ENCODE results near the gene ADAM23. TPM values are rescaled to one million over a fixed set of nuclear protein-coding genes. Genes with fewer than 3 reads are reported as not detected.

ADAM23 gene
- total RNA-seq, 1 donor: under 0.01 TPM

GRCh38 chr2:206639636-206640035 lies 196.3 kb downstream of the ADAM23 start:
- H3K4me2 ChIP-seq (ENCODE audit: insufficient read depth, low read length): no peak overlapping the region
- no peak overlapping the region for H3K4me3 ChIP-seq (ENCODE audit: insufficient read depth, low read length)
- no peaks in the 10 kb centered on the region for H3K4me1 ChIP-seq (ENCODE audit: insufficient read depth, low read length)
- no peak for TF ChIP-seq CTCF (IDR thresholded peaks at IDR 0.05; ENCODE audit: extremely low read depth, low read depth, low read length)
- no peaks in the 10 kb centered on the region for H3K36me3 ChIP-seq (ENCODE audit: insufficient read depth, low read length)
- no peaks in the 10 kb centered on the region for H3K9me3 ChIP-seq (ENCODE audit: low read depth, low read length)
- DNase-seq (ENCODE audit: insufficient read length, low spot score, missing footprints): no peak
- H2AFZ ChIP-seq (ENCODE audit: low read length): no peak overlapping the region
- H3K79me2 ChIP-seq (ENCODE audit: insufficient read depth, low read length): no peaks in the 10 kb centered on the region
- no peak overlapping the region for H3K27ac ChIP-seq (ENCODE audit: low read depth, low read length)
- H3K27me3 ChIP-seq (ENCODE audit: insufficient read depth, low read length): peaks cover 12% of the 10 kb centered on the region
- no peaks in the 10 kb centered on the region for H4K20me1 ChIP-seq (ENCODE audit: insufficient read depth, low read length)

GRCh38 chr2:206641226-206641625 lies 197.9 kb downstream of the ADAM23 start:
- TF ChIP-seq CTCF (IDR thresholded peaks at IDR 0.05; ENCODE audit: extremely low read depth, low read depth, low read length): no peak
- peaks cover 12% of the 10 kb centered on the region for H3K27me3 ChIP-seq (ENCODE audit: insufficient read depth, low read length)

GRCh38 chr2:206642075-206643025 lies 199.0 kb downstream of the ADAM23 start, which contains the start of gene FAM237A:
Gene FAM237A, plus strand, starts transcription at chr2:206642487. Its CDS starts 1,750 bp downstream, at chr2:206644237.
- H4K20me1 ChIP-seq (ENCODE audit: insufficient read depth, low read length): no peaks in the 10 kb centered on the region
- H3K27me3 ChIP-seq (ENCODE audit: insufficient read depth, low read length): peaks cover 12% of the 10 kb centered on the region
- no peak within 1 kb of the TSS for H3K27ac ChIP-seq (ENCODE audit: low read depth, low read length)
- no peaks in the 10 kb centered on the region for H3K36me3 ChIP-seq (ENCODE audit: insufficient read depth, low read length)
- no peak within 1 kb of the TSS for H2AFZ ChIP-seq (ENCODE audit: low read length)
- H3K4me2 ChIP-seq (ENCODE audit: insufficient read depth, low read length): no peak within 1 kb of the TSS
- H3K9me3 ChIP-seq (ENCODE audit: low read depth, low read length): no peaks in the 10 kb centered on the region
- no peaks in the 10 kb centered on the region for H3K79me2 ChIP-seq (ENCODE audit: insufficient read depth, low read length)
- no peaks in the 10 kb centered on the region for H3K4me1 ChIP-seq (ENCODE audit: insufficient read depth, low read length)
- H3K4me3 ChIP-seq (ENCODE audit: insufficient read depth, low read length): no peak within 1 kb of the TSS
- DNase-seq (ENCODE audit: insufficient read length, low spot score, missing footprints): peak; percentile 80
- no peak for TF ChIP-seq CTCF (IDR thresholded peaks at IDR 0.05; ENCODE audit: extremely low read depth, low read depth, low read length)

More at GRCh38 chr2:206641226-206641625, 197.9 kb downstream of the ADAM23 start:
- peak; percentile 41 for DNase-seq (ENCODE audit: insufficient read length, low spot score, missing footprints)
- Histone ChIP-seq H3K9me3 (ENCODE audit: low read depth, low read length) (no peaks in the 10 kb centered on the region), H3K27ac (ENCODE audit: low read depth, low read length) (no peak overlapping the region), H3K4me2 (ENCODE audit: insufficient read depth, low read length) (no peak overlapping the region), H3K4me3 (ENCODE audit: insufficient read depth, low read length) (no peak overlapping the region), H3K36me3 (ENCODE audit: insufficient read depth, low read length) (no peaks in the 10 kb centered on the region), H4K20me1 (ENCODE audit: insufficient read depth, low read length) (no peaks in the 10 kb centered on the region), H3K4me1 (ENCODE audit: insufficient read depth, low read length) (no peaks in the 10 kb centered on the region), H3K79me2 (ENCODE audit: insufficient read depth, low read length) (no peaks in the 10 kb centered on the region), H2AFZ (ENCODE audit: low read length) (no peak overlapping the region)

- no peaks in the 10 kb centered on the region for H3K79me2 ChIP-seq (ENCODE audit: insufficient read depth, low read length)
- no peak overlapping the region for H3K4me2 ChIP-seq (ENCODE audit: insufficient read depth, low read length)
- no peaks in the 10 kb centered on the region for H3K36me3 ChIP-seq (ENCODE audit: insufficient read depth, low read length)
- DNase-seq (ENCODE audit: insufficient read length, low spot score, missing footprints): no peak
- H2AFZ ChIP-seq (ENCODE audit: low read length): no peak overlapping the region
- no peaks in the 10 kb centered on the region for H3K9me3 ChIP-seq (ENCODE audit: low read depth, low read length)
- no peak for TF ChIP-seq CTCF (IDR thresholded peaks at IDR 0.05; ENCODE audit: extremely low read depth, low read depth, low read length)
- no peaks in the 10 kb centered on the region for H3K4me1 ChIP-seq (ENCODE audit: insufficient read depth, low read length)
- no peak overlapping the region for H3K27ac ChIP-seq (ENCODE audit: low read depth, low read length)
- no peak overlapping the region for H3K4me3 ChIP-seq (ENCODE audit: insufficient read depth, low read length)
- no peaks in the 10 kb centered on the region for H3K27me3 ChIP-seq (ENCODE audit: insufficient read depth, low read length)
- no peaks in the 10 kb centered on the region for H4K20me1 ChIP-seq (ENCODE audit: insufficient read depth, low read length)
These were observed 204.7 kb downstream of the ADAM23 start for GRCh38 chr2:206647985-206648384.
